CD14-positive monocyte (primary cell): ENCODE results near the gene PSMD1. TPM values are rescaled to one million over a fixed set of nuclear protein-coding genes. Genes with fewer than 3 reads are reported as not detected.
A peak's percentile ranks its signal among the peaks of the same experiment; 100 is the strongest.

Experiments
- DNase-seq, 3 donors: peaks; one replicate each; pipeline ENCODE4 v3.0.0-alpha.2; 2011 to 2022
- H2AFZ ChIP-seq: 2 replicates; pipeline ENCODE4 v1.6.0; 2012; ENCODE audit warnings: mild to moderate bottlenecking, low read depth, low read length, inconsistent platforms; ENCODE audit not compliant: insufficient read depth, poor library complexity, severe bottlenecking
- H3K27ac ChIP-seq, 2 donors: 1 replicate in 1 of 2; 2 replicates in 1 of 2; pipeline ENCODE4 v1.5.1; 2012 to 2013; ENCODE audit warnings: low read length in 2 of 2, control low read depth in 1 of 2, inconsistent platforms in 1 of 2, low read depth in 1 of 2, mild to moderate bottlenecking in 1 of 2
- H3K27me3 ChIP-seq, 2 donors: one replicate each; pipeline versions ENCODE4 v1.6.0 to v1.6.1; 2011 to 2013; ENCODE audit warnings: low read length in 2 of 2; ENCODE audit not compliant: control insufficient read depth in 2 of 2, insufficient read depth in 2 of 2
- H3K36me3 ChIP-seq, 2 donors: replicated peaks in 1 of 2; 1 replicate in 1 of 2; 2 replicates in 1 of 2; pipeline versions ENCODE4 v1.5.1 to v1.6.1; 2012 to 2013; ENCODE audit warnings: low read length in 2 of 2, control low read depth in 1 of 2, inconsistent platforms in 1 of 2, mild to moderate bottlenecking in 1 of 2; ENCODE audit not compliant: insufficient read depth in 2 of 2, control insufficient read depth in 1 of 2
- H3K4me1 ChIP-seq, 2 donors: 1 replicate in 1 of 2; 2 replicates in 1 of 2; pipeline versions ENCODE4 v1.5.1 to v1.6.1; 2012 to 2013; ENCODE audit warnings: low read length in 2 of 2, control low read depth in 1 of 2, inconsistent platforms in 1 of 2, mild to moderate bottlenecking in 1 of 2, moderate library complexity in 1 of 2; ENCODE audit not compliant: insufficient read depth in 2 of 2, control insufficient read depth in 1 of 2
- H3K4me2 ChIP-seq: replicated peaks from 2 replicates; pipeline ENCODE3; 2012; ENCODE audit warnings: low read length, moderate library complexity, mild to moderate bottlenecking; ENCODE audit not compliant: poor library complexity, severe bottlenecking; ENCODE audit errors: extremely low read depth
- H3K4me3 ChIP-seq, 3 experiments: fragments of 200-600 bp in 1 of 3; sonication (generic) in 1 of 3; replicated peaks in 1 of 3; 1 replicate in 2 of 3; 2 replicates in 1 of 3; pipeline ENCODE4 v1.5.1; 2011 to 2013; ENCODE audit warnings: low read length in 3 of 3, mild to moderate bottlenecking in 3 of 3, control low read depth in 2 of 3, low read depth in 2 of 3, inconsistent platforms in 1 of 3, moderate library complexity in 1 of 3
- H3K79me2 ChIP-seq: 2 replicates; pipeline ENCODE4 v1.6.0; 2012; ENCODE audit warnings: mild to moderate bottlenecking, control low read depth, inconsistent platforms, low read length, moderate library complexity; ENCODE audit not compliant: insufficient read depth
- H3K9ac ChIP-seq: 2 replicates; pipeline ENCODE4 v1.6.0; 2017; ENCODE audit warnings: low read length, mild to moderate bottlenecking; ENCODE audit not compliant: insufficient read depth, poor library complexity, severe bottlenecking
- H3K9me3 ChIP-seq, 2 donors: replicated peaks in 1 of 2; 1 replicate in 1 of 2; 2 replicates in 1 of 2; pipeline versions ENCODE4 v1.5.1 to v1.6.1; 2012 to 2013; ENCODE audit warnings: low read length in 2 of 2, control low read depth in 1 of 2; ENCODE audit not compliant: control insufficient read depth in 1 of 2, insufficient read depth in 1 of 2
- H4K20me1 ChIP-seq: 2 replicates; pipeline ENCODE4 v1.6.0; 2012; ENCODE audit warnings: mild to moderate bottlenecking, low read length, control low read depth, moderate library complexity; ENCODE audit not compliant: insufficient read depth
- H3K27ac Mint-ChIP-seq, 7 donors: one replicate each; pipeline ENCODE4 v1.8.0; 2020; ENCODE audit warnings: mild to moderate bottlenecking in 7 of 7, mixed read lengths in 7 of 7, moderate library complexity in 6 of 7, inconsistent platforms in 2 of 7
- H3K27me3 Mint-ChIP-seq, 3 donors: one replicate each; pipeline ENCODE4 v1.8.0; 2021 to 2022; ENCODE audit warnings: low read depth in 3 of 3, mild to moderate bottlenecking in 3 of 3, mixed read lengths in 3 of 3, moderate library complexity in 3 of 3, inconsistent platforms in 1 of 3
- H3K36me3 Mint-ChIP-seq, 2 donors: one replicate each; pipeline ENCODE4 v1.8.0; 2020; ENCODE audit warnings: mixed read lengths in 2 of 2, inconsistent platforms in 1 of 2, mild to moderate bottlenecking in 1 of 2
- H3K4me1 Mint-ChIP-seq: one replicate; pipeline ENCODE4 v1.8.0; 2020; ENCODE audit warnings: mild to moderate bottlenecking, mixed read lengths
- H3K4me3 Mint-ChIP-seq, 2 donors: one replicate each; pipeline ENCODE4 v1.8.0; 2020; ENCODE audit warnings: mild to moderate bottlenecking in 2 of 2, mixed read lengths in 2 of 2, moderate library complexity in 1 of 2
- H3K9me3 Mint-ChIP-seq, 7 donors: one replicate each; pipeline ENCODE4 v1.8.0; 2020 to 2022; ENCODE audit warnings: mixed read lengths in 7 of 7, mild to moderate bottlenecking in 6 of 7, moderate library complexity in 6 of 7, inconsistent platforms in 2 of 7
- CTCF ChIP-seq: fragments of 200-600 bp; IDR thresholded peaks from one replicate; pipeline ENCODE4 v1.8.0; 2022; ENCODE audit warnings: antibody characterized with exemption, mild to moderate bottlenecking
- WGBS: methylation state at CpG from one replicate; pipeline ENCODE4 v1.1.5; 2013; ENCODE audit warnings: missing lambda C conversion rate; ENCODE audit not compliant: insufficient coverage; 5-methylcytosine and 5-hydroxymethylcytosine counted together
- intact Hi-C, 2 donors: fragments of 100-400 bp; cut with micrococcal nuclease; formaldehyde crosslinking; loops; one replicate each; pipeline versions ENCODE4 v1.15.0 to v1.15.1; 2023
- polyA plus RNA-seq, 3 donors: library from polyadenylated mRNA; depleted of rRNA in 1 of 3; unstranded in 2 of 3; stranded (reverse) in 1 of 3; fragments of 300-500 nt in 2 of 3; fragments of >200 nt in 1 of 3; fragmentation: Illumina TruSeq in 2 of 3; gene quantifications; 1 replicate in 2 of 3; 2 replicates in 1 of 3; pipeline ENCODE4 v1.2.3, GENCODE V29; 2012 to 2021

PSMD1 gene
- polyA plus RNA-seq, 3 donors = 23.5 to 53.9 (median 37.7) TPM

- H3K27me3 Mint-ChIP-seq = peaks cover 0 to 4% (median 0%) of the 10 kb centered on the region in 3 donors
- Histone ChIP-seq H3K4me3 (no peak overlapping the region), H3K9me3 (no peaks in the 10 kb centered on the region), H2AFZ (no peak overlapping the region), H4K20me1 (no peaks in the 10 kb centered on the region), H3K79me2 (no peaks in the 10 kb centered on the region), H3K36me3 (peaks cover 80 to 99% of the 10 kb centered on the region in 2 donors), H3K9ac (no peak overlapping the region), H3K27me3 (no peaks in the 10 kb centered on the region), H3K27ac (no peak overlapping the region), H3K4me2 (no peak overlapping the region), H3K4me1 (peaks cover 3 to 8% of the 10 kb centered on the region in 2 donors)
- whole genome bisulfite sequencing = 90% methylated on average over 2 of the region's 4 CpGs
- H3K9me3 Mint-ChIP-seq = no peaks in the 10 kb centered on the region
- H3K4me3 Mint-ChIP-seq = no peak overlapping the region
- DNase-seq = peak in 2 of 3 donors; percentile 5 to 66
- H3K36me3 Mint-ChIP-seq = peaks cover 71 to 88% of the 10 kb centered on the region in 2 donors
- no peak for TF ChIP-seq CTCF
- peak overlapping the region in 5 of 7 donors; percentile 19 to 55 (median 29) for H3K27ac Mint-ChIP-seq
- intact Hi-C loops = no loop called here
- peaks cover 9% of the 10 kb centered on the region for H3K4me1 Mint-ChIP-seq
Measured at GRCh38 chr2:231168460-231169139, 111.9 kb downstream of the PSMD1 start.

- peak overlapping the region in 1 of 7 donors; percentile 4 for H3K27ac Mint-ChIP-seq
- H3K36me3 ChIP-seq = peaks cover 79 to 99% of the 10 kb centered on the region in 2 donors
- intact Hi-C loops = no loop called here
Measured at GRCh38 chr2:231169488-231169887, 112.8 kb downstream of the PSMD1 start.

More at GRCh38 chr2:231169488-231169887, 112.8 kb downstream of the PSMD1 start:
- no peak overlapping the region for H3K9ac ChIP-seq
- no peak overlapping the region for H2AFZ ChIP-seq
- no peak overlapping the region for H3K4me3 Mint-ChIP-seq
- no peaks in the 10 kb centered on the region for H3K9me3 ChIP-seq
- H3K4me1 Mint-ChIP-seq = peaks cover 9% of the 10 kb centered on the region
- no peak overlapping the region for H3K4me3 ChIP-seq
- TF ChIP-seq CTCF = no peak
- H3K9me3 Mint-ChIP-seq = no peaks in the 10 kb centered on the region
- peaks cover 74 to 91% of the 10 kb centered on the region in 2 donors for H3K36me3 Mint-ChIP-seq
- no peaks in the 10 kb centered on the region for H3K79me2 ChIP-seq
- no peaks in the 10 kb centered on the region for H3K27me3 ChIP-seq
- WGBS = no CpG with 5 or more reads among the region's 3 CpGs
- H3K4me2 ChIP-seq = no peak overlapping the region
- peaks cover 3 to 8% of the 10 kb centered on the region in 2 donors for H3K4me1 ChIP-seq
- no peak overlapping the region for H3K27ac ChIP-seq
- H4K20me1 ChIP-seq = no peaks in the 10 kb centered on the region
- DNase-seq = no peak
- H3K27me3 Mint-ChIP-seq = peaks cover 0 to 4% (median 0%) of the 10 kb centered on the region in 3 donors
